Stimulated activated CD4-positive, alpha-beta T cell treated with anti-CD3 and anti-CD28 coated beads, TNF-alpha, amount 100 ng/mL, for 4 hours (primary cell): ENCODE results near the gene APOA4.

Source experiments
- DNase-seq, 3 experiments: peaks; one replicate each; pipeline ENCODE4 v3.0.0-alpha.2; 2020; ENCODE audit warnings: low read depth in 3 of 3

Gene APOA4

GRCh38 chr11:116823031-116823843 is at the start of gene APOA4:
TSS of gene APOA4 (minus strand) at chr11:116823304. CDS start at chr11:116823191, 113 bp downstream.
- DNase-seq, result no peak

- no peak for DNase-seq
These were observed 48.1 kb upstream of the APOA4 start for GRCh38 chr11:116871248-116871647.

- no peak for DNase-seq
These were observed 47.0 kb upstream of the APOA4 start for GRCh38 chr11:116870054-116870453.

GRCh38 chr11:116869610-116870009 is 46.5 kb upstream of the APOA4 start:
- no peak for DNase-seq

- no peak for DNase-seq
These were observed 45.0 kb upstream of the APOA4 start for GRCh38 chr11:116868066-116868465.

- DNase-seq, result no peak
These were observed 44.5 kb upstream of the APOA4 start for GRCh38 chr11:116867619-116868018.

- DNase-seq, result no peak
These were observed 43.8 kb upstream of the APOA4 start for GRCh38 chr11:116866804-116867455.

- no peak for DNase-seq
These were observed 42.6 kb upstream of the APOA4 start for GRCh38 chr11:116865696-116866095.

GRCh38 chr11:116864531-116864930 is 41.4 kb upstream of the APOA4 start:
- no peak for DNase-seq

- DNase-seq, result no peak
These were observed 39.8 kb upstream of the APOA4 start for GRCh38 chr11:116862951-116863350.

GRCh38 chr11:116862185-116862584 is 39.1 kb upstream of the APOA4 start:
- DNase-seq, result no peak

GRCh38 chr11:116861539-116861938 is 38.4 kb upstream of the APOA4 start:
- DNase-seq, result no peak

- DNase-seq, result no peak
These were observed 37.2 kb upstream of the APOA4 start for GRCh38 chr11:116860303-116860702.

GRCh38 chr11:116859175-116859574 is 36.1 kb upstream of the APOA4 start:
- no peak for DNase-seq

- DNase-seq, result no peak
These were observed 34.8 kb upstream of the APOA4 start for GRCh38 chr11:116857936-116858335.

- no peak for DNase-seq
These were observed 34.2 kb upstream of the APOA4 start for GRCh38 chr11:116857316-116857715.

GRCh38 chr11:116856423-116856822 is 33.3 kb upstream of the APOA4 start:
- no peak for DNase-seq

- no peak for DNase-seq
These were observed 32.3 kb upstream of the APOA4 start for GRCh38 chr11:116855413-116855812.

GRCh38 chr11:116853461-116854073 is 30.5 kb upstream of the APOA4 start:
- peak in 2 of 3 experiments; percentile 21 to 45 for DNase-seq

GRCh38 chr11:116852261-116853031 is 29.3 kb upstream of the APOA4 start:
- no peak for DNase-seq

- peak in 1 of 3 experiments; percentile 18 for DNase-seq
These were observed 28.5 kb upstream of the APOA4 start for GRCh38 chr11:116851626-116852025.

GRCh38 chr11:116849486-116849885 is 26.4 kb upstream of the APOA4 start:
- no peak for DNase-seq
